ENCODE measurements around the gene SOD3. TPM values are rescaled to one million over a fixed set of nuclear protein-coding genes. Genes with fewer than 3 reads are reported as not detected.

SOD3 gene
- total and polyA plus RNA-seq, 10 donors: 4.0 to 28.8 (median 14.4) TPM

GRCh38 chr4:24771241-24771640 is 24.1 kb upstream of the SOD3 start:
- DNase-seq: no peak
- no peaks in the 10 kb centered on the region for H3K36me3 ChIP-seq
- intact Hi-C loops (cut with DNase I; ENCODE audit: low total_unique reads): no loop called here
- WGBS, 5 donors: 76 to 95% (median 85%) methylated on average over 4 of the region's 4 CpGs
- H3K9me3 ChIP-seq: no peaks in the 10 kb centered on the region
- H3K27me3 ChIP-seq (replicated peaks in 1 of 7): peaks cover 0 to 4% (median 0%) of the 10 kb centered on the region in 7 donors
- H3K27ac ChIP-seq: no peak overlapping the region
- no peak overlapping the region for H3K4me3 ChIP-seq
- H3K4me1 ChIP-seq: no peaks in the 10 kb centered on the region
- TF ChIP-seq POLR2AphosphoS5 (IDR thresholded peaks at IDR 0.05): no peak
- no peak for TF ChIP-seq POLR2A (IDR thresholded peaks at IDR 0.05)
- TF ChIP-seq CTCF (IDR thresholded peaks at IDR 0.05 in 8 of 11, conservative IDR thresholded peaks at IDR 0.05 in 3 of 11): no peak

- no peak overlapping the region for H3K4me3 ChIP-seq
- intact Hi-C loops (cut with DNase I; ENCODE audit: low total_unique reads): no loop called here
- H3K27ac ChIP-seq: no peak overlapping the region
- DNase-seq: no peak
- 83 to 88% (median 86%) methylated on average over 5 of the region's 5 CpGs for WGBS, 5 donors
- peaks cover 0 to 4% (median 0%) of the 10 kb centered on the region in 7 donors for H3K27me3 ChIP-seq (replicated peaks in 1 of 7)
- no peaks in the 10 kb centered on the region for H3K9me3 ChIP-seq
- H3K4me1 ChIP-seq: no peaks in the 10 kb centered on the region
- H3K36me3 ChIP-seq: no peaks in the 10 kb centered on the region
- TF ChIP-seq POLR2A (IDR thresholded peaks at IDR 0.05) (no peak), CTCF (IDR thresholded peaks at IDR 0.05 in 8 of 11, conservative IDR thresholded peaks at IDR 0.05 in 3 of 11) (no peak), POLR2AphosphoS5 (IDR thresholded peaks at IDR 0.05) (no peak)
These were observed 23.2 kb upstream of the SOD3 start for GRCh38 chr4:24772061-24772705.

- Histone ChIP-seq H3K36me3 (no peaks in the 10 kb centered on the region), H3K27ac (no peak overlapping the region), H3K27me3 (replicated peaks in 1 of 7) (peaks cover 0 to 4% (median 0%) of the 10 kb centered on the region in 7 donors), H3K4me3 (no peak overlapping the region), H3K9me3 (no peaks in the 10 kb centered on the region), H3K4me1 (no peaks in the 10 kb centered on the region)
- intact Hi-C loops (cut with DNase I; ENCODE audit: low total_unique reads): no loop called here
- WGBS, 5 donors: 94 to 97% (median 96%) methylated on average over 6 of the region's 6 CpGs
- DNase-seq: no peak
- TF ChIP-seq CTCF (IDR thresholded peaks at IDR 0.05 in 8 of 11, conservative IDR thresholded peaks at IDR 0.05 in 3 of 11) (no peak), POLR2AphosphoS5 (IDR thresholded peaks at IDR 0.05) (no peak), POLR2A (IDR thresholded peaks at IDR 0.05) (no peak)
These were observed 22.4 kb upstream of the SOD3 start for GRCh38 chr4:24772952-24773351.

- no peaks in the 10 kb centered on the region for H3K36me3 ChIP-seq
- 28 to 39% (median 34%) methylated on average over 2 of the region's 2 CpGs for WGBS, 5 donors
- no peak for DNase-seq
- H3K27me3 ChIP-seq (replicated peaks in 1 of 7): peaks cover 0 to 4% (median 0%) of the 10 kb centered on the region in 7 donors
- no peak overlapping the region for H3K4me3 ChIP-seq
- H3K4me1 ChIP-seq: no peaks in the 10 kb centered on the region
- H3K9me3 ChIP-seq: no peaks in the 10 kb centered on the region
- H3K27ac ChIP-seq: no peak overlapping the region
- TF ChIP-seq CTCF (IDR thresholded peaks at IDR 0.05 in 8 of 11, conservative IDR thresholded peaks at IDR 0.05 in 3 of 11) (no peak), POLR2AphosphoS5 (IDR thresholded peaks at IDR 0.05) (no peak), POLR2A (IDR thresholded peaks at IDR 0.05) (no peak)
- intact Hi-C loops (cut with DNase I; ENCODE audit: low total_unique reads): no loop called here
These were observed 20.9 kb upstream of the SOD3 start for GRCh38 chr4:24774452-24774851.

Data from spleen (tissue), 11 donors.